ENCODE results near the gene RAD23A.

Gene RAD23A

DNA sequence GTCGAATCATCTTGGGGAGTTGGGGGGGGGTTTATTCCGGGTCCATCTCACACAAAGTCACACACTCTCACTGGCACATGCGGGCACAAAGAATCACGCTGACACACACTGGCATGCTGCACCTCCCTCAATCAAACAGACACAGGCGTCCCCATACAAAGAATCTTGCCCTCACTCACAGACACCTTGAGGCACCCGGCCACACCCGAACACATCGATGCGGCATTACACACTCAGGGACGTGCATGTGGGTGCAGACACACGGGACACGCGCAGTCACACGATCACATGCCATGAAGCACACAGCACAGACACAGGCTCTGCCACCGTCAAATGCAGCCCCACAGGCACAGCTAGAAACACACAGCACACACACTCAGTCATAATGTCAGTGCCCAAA lies 57.4 kb downstream of the RAD23A start:
- DNase-seq (ENCODE audit: low read depth, low spot score) = no peak
